Uterus (tissue), 4 donors: Measurements from ENCODE around the gene LILRB2. TPM values are rescaled to one million over a fixed set of nuclear protein-coding genes. Genes with fewer than 3 reads are reported as not detected.

Source experiments
- DNase-seq, 2 donors: peaks; one replicate each; pipeline ENCODE4 v3.0.0-alpha.2; 2019 to 2020
- H3K27ac ChIP-seq, 2 donors: fragments of 200-600 bp; sonication (generic); 1 replicate in 1 of 2; 2 replicates in 1 of 2; pipeline ENCODE4 v1.5.1; 2016 to 2018
- H3K27me3 ChIP-seq, 2 donors: fragments of 200-600 bp; sonication (generic); one replicate each; pipeline ENCODE4 v1.5.1; 2018 to 2019; ENCODE audit warnings: control low read depth in 1 of 2
- H3K36me3 ChIP-seq, 2 donors: fragments of 200-600 bp; sonication (generic); one replicate each; pipeline ENCODE4 v1.5.1; 2019; ENCODE audit warnings: control low read depth in 1 of 2
- H3K4me1 ChIP-seq, 2 donors: fragments of 200-600 bp; sonication (generic); one replicate each; pipeline ENCODE4 v1.5.1; 2018 to 2019; ENCODE audit warnings: control low read depth in 1 of 2
- H3K4me3 ChIP-seq, 2 donors: fragments of 200-600 bp; sonication (generic); 1 replicate in 1 of 2; 2 replicates in 1 of 2; pipeline ENCODE4 v1.5.1; 2018 to 2019; ENCODE audit warnings: mild to moderate bottlenecking in 1 of 2
- H3K9me3 ChIP-seq, 2 donors: fragments of 200-600 bp; sonication (generic); one replicate each; pipeline ENCODE4 v1.5.1; 2019; ENCODE audit warnings: control low read depth in 1 of 2
- POLR2A ChIP-seq, 2 donors: fragments of 450-650 bp; IDR thresholded peaks; one replicate each; pipeline ENCODE4 v1.6.1; 2016; ENCODE audit warnings: antibody characterized with exemption in 2 of 2, mild to moderate bottlenecking in 1 of 2, moderate library complexity in 1 of 2
- intact Hi-C: fragments of 100-400 bp; cut with DNase I; formaldehyde crosslinking; loops from one replicate; pipeline ENCODE4 v1.15.1; 2023; ENCODE audit warnings: low total_unique reads
- total RNA-seq, 4 donors: library from RNA; depleted of rRNA in 3 of 4; stranded (reverse); fragments of >200 nt in 3 of 4; gene quantifications; one replicate each; pipeline versions ENCODE4 v1.1.0 to v1.2.4, GENCODE V29; 2014 to 2023
- TF ChIP-seq, protein P1 (sequence below), 4 experiments: fragments of 200-600 bp in 2 of 4; fragments of 450-650 bp in 2 of 4; sonication (generic) in 2 of 4; IDR thresholded peaks; one replicate each; pipeline ENCODE4 v1.5.1; 2016 to 2019; ENCODE audit warnings: antibody characterized with exemption in 4 of 4, mild to moderate bottlenecking in 2 of 4, moderate library complexity in 1 of 4
- donor health status: DM: yes; HTN: yes; CAD: no.

Gene LILRB2
- total RNA-seq, 4 donors from 2014 or later, result 0.41 to 4.2 (median 1.7) TPM

DNA sequence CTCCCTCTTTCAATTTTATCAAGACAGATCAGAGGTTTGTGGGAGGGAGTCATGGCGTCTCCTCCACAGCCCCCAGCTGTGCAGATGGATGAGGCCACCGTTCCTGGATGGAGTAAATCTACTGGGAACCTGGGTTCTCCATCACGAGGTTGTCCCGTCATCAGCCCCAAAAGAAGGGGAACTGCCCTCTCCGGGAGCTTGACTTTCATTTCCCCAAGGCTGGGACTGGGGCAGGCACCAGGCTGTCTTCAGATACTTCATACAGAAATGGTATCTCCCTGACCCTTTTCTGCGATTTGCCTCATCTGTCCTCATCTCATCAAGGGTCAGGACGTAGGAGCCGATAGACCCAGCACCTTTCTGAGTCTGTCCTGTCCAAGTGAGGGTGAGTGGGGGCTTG lies 9.8 kb downstream of the LILRB2 start:
- no peak for DNase-seq
- TF ChIP-seq, protein P1, sequence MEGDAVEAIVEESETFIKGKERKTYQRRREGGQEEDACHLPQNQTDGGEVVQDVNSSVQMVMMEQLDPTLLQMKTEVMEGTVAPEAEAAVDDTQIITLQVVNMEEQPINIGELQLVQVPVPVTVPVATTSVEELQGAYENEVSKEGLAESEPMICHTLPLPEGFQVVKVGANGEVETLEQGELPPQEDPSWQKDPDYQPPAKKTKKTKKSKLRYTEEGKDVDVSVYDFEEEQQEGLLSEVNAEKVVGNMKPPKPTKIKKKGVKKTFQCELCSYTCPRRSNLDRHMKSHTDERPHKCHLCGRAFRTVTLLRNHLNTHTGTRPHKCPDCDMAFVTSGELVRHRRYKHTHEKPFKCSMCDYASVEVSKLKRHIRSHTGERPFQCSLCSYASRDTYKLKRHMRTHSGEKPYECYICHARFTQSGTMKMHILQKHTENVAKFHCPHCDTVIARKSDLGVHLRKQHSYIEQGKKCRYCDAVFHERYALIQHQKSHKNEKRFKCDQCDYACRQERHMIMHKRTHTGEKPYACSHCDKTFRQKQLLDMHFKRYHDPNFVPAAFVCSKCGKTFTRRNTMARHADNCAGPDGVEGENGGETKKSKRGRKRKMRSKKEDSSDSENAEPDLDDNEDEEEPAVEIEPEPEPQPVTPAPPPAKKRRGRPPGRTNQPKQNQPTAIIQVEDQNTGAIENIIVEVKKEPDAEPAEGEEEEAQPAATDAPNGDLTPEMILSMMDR (IDR thresholded peaks at IDR 0.05), result no peak
- TF ChIP-seq POLR2A (IDR thresholded peaks at IDR 0.05), result no peak
- intact Hi-C loops, result no loop called here
- Histone ChIP-seq H3K36me3 (no peaks in the 10 kb centered on the region), H3K27ac (no peak overlapping the region), H3K4me3 (no peak overlapping the region), H3K4me1 (no peaks in the 10 kb centered on the region), H3K27me3 (no peaks in the 10 kb centered on the region), H3K9me3 (no peaks in the 10 kb centered on the region)

DNA sequence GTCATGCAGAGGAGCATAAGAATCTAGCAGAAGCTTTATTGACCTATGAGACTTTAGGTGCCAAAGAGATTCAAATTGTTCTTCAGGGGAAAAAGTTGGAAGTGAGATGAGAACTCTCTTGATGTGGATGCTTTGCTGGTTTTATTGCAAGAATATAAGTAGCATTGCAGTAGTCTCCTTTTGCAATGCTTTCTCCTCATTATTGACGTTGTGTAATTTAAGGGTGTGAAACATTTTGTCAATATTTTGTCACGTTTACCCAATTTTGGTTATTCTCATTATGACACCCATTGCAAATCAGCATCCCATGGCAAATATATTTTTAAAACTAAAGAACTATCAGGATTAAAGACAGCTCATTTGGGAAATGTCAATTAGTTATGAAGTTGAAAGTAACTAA lies 12.0 kb downstream of the LILRB2 start:
- Histone ChIP-seq H3K4me3 (no peak overlapping the region), H3K27ac (no peak overlapping the region), H3K4me1 (no peaks in the 10 kb centered on the region), H3K9me3 (no peaks in the 10 kb centered on the region), H3K27me3 (no peaks in the 10 kb centered on the region), H3K36me3 (no peaks in the 10 kb centered on the region)
- TF ChIP-seq, protein P1 (IDR thresholded peaks at IDR 0.05), result no peak
- no peak for TF ChIP-seq POLR2A (IDR thresholded peaks at IDR 0.05)
- intact Hi-C loops, result no loop called here
- no peak for DNase-seq

DNA sequence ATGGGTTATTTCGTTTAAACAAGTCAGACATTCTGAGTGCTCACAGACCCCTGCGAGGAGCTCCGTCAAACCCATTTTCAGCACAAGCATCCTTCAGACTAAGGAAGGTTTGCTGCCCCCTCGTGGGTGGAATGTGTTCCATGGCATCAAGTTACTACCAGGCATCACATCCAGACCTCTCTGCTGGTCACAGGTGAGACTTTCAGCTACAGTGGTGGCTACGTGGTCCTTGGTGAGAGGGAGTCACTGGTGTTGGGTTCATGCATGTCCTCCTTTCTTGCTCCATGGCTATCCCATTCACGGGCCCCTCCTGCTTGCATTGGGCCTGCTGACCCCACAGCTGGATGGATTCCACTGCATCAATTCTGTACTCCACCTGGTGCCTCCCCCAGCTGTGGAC lies 14.8 kb downstream of the LILRB2 start:
- Histone ChIP-seq H3K4me1 (no peaks in the 10 kb centered on the region), H3K27ac (no peak overlapping the region), H3K4me3 (no peak overlapping the region), H3K36me3 (no peaks in the 10 kb centered on the region), H3K27me3 (no peaks in the 10 kb centered on the region), H3K9me3 (no peaks in the 10 kb centered on the region)
- intact Hi-C loops, result no loop called here
- TF ChIP-seq, protein P1 (IDR thresholded peaks at IDR 0.05), result peak; percentile 37 to 48 (median 40)
- no peak for TF ChIP-seq POLR2A (IDR thresholded peaks at IDR 0.05)
- peak; percentile 42 to 46 for DNase-seq

DNA sequence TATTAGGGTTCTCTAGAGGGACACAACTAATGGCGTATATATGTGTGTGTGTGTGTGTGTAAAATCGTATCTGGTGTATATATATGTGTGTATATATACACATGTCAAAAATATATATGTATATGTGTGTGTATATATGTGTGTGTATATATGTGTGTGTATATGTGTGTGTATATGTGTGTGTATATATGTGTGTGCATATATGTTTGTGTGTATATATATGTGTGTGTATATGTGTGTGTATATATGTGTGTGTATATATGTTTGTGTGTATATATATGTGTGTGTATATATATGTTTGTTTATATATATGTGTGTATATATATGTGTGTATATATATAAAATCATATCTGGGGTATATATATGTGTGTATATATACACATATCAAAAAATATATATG lies 18.4 kb downstream of the LILRB2 start:
- Histone ChIP-seq H3K4me1 (no peaks in the 10 kb centered on the region), H3K27ac (no peak overlapping the region), H3K36me3 (no peaks in the 10 kb centered on the region), H3K27me3 (no peaks in the 10 kb centered on the region), H3K9me3 (no peaks in the 10 kb centered on the region), H3K4me3 (no peak overlapping the region)
- intact Hi-C loops, result no loop called here
- no peak for DNase-seq
- TF ChIP-seq, protein P1 (IDR thresholded peaks at IDR 0.05), result no peak
- TF ChIP-seq POLR2A (IDR thresholded peaks at IDR 0.05), result no peak

DNA sequence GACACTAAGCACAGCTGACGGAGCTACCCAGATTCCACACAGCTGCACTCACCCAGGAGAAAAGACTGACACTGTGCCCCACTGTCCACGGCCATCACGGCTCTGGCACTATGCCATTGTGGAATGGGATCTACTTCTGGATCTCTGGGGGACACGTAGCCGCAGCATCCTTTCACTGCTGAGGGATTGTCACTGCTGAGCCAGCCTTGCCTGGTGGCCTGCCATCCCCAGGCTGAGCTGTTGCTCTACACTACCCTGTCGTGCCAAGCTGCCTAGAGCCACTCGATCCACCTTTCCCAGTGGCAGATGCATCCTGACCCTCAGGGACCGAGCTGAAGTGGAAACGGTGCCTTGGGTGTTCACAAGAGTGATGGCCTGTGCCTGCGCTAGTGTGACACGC lies 18.8 kb downstream of the LILRB2 start:
- no peaks in the 10 kb centered on the region for H3K9me3 ChIP-seq
- H3K27me3 ChIP-seq, result no peaks in the 10 kb centered on the region
- intact Hi-C loops, result no loop called here
- H3K4me1 ChIP-seq, result no peaks in the 10 kb centered on the region
- DNase-seq, result no peak
- TF ChIP-seq, protein P1 (IDR thresholded peaks at IDR 0.05), result no peak
- no peak for TF ChIP-seq POLR2A (IDR thresholded peaks at IDR 0.05)
- H3K27ac ChIP-seq, result no peak overlapping the region
- H3K36me3 ChIP-seq, result no peaks in the 10 kb centered on the region
- H3K4me3 ChIP-seq, result no peak overlapping the region
